ENCODE results near the gene PLXNA3.

The PLXNA3 gene

DNA sequence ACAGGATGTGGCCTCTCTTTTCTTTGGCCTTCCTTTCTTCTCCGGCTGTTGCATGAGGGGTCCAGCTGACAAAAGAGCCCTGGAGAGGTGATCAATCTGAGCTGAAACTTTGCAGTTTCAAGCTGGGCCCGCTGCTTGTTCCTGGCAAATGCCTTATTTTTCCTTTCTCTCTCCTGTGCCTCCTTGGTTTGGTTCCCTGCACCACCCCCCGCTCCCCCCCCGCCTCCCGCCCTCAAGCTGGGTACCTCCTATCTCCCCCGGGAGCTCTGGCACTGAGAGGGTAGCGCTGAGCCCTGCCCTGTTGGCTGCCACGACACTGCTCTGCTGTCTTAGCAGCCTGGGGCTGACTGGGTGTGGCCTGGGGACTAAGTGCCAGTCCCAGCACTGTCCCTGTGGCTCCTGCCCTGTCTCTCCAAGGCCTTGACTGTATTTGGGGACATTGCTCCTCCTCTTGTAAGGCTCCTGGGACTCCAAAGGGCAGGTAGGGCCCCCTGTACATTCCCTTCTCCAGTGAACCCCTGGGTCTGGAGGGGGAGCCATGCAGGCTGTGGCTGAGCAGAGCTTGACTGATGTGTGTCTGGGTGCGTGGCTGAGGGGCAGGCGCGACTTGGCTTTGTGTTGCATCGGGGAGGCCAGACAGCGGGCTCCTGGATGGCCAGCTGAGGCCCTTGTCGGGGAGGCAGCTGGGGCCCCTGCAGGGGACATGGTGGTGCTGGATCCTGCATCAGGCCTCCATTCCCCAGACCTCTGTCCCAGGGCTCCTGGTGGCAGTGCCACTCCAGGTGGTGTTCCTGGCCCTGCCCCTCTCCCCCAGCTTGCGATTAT is 1.1 kb downstream of the PLXNA3 start:
- no peak for DNase-seq (ENCODE audit: low spot score)

DNA sequence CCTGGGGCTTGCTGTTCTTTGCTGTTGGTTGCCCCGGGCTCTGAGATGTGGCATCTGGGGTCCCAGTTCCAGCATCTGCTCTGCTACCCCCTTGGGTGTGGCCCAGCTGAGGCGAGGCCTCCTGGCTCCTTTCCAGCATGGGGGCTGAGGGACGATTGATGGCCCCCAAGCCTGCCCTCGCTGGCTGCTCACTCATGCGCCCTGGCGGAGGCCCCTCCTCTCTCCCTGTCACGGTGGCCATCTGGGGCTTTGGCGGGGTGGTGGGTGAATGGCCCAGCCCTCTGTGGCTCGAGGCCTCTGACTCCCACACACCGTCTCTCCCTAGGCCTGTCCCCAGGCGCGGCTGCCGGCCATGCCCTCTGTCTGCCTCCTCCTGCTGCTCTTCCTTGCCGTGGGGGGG is 1.8 kb downstream of the PLXNA3 start:
- DNase-seq (ENCODE audit: low spot score), result no peak

DNA sequence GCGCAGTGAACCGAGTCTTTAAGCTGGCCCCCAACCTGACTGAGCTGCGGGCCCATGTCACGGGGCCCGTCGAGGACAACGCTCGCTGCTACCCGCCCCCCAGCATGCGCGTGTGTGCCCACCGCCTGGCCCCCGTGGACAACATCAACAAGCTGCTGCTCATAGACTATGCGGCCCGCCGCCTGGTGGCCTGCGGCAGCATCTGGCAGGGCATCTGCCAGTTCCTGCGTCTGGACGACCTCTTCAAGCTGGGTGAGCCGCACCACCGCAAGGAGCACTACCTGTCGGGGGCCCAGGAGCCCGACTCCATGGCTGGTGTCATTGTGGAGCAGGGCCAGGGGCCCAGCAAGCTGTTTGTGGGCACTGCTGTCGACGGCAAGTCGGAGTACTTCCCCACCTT is 2.2 kb downstream of the PLXNA3 start:
- DNase-seq (ENCODE audit: low spot score), result no peak

DNA sequence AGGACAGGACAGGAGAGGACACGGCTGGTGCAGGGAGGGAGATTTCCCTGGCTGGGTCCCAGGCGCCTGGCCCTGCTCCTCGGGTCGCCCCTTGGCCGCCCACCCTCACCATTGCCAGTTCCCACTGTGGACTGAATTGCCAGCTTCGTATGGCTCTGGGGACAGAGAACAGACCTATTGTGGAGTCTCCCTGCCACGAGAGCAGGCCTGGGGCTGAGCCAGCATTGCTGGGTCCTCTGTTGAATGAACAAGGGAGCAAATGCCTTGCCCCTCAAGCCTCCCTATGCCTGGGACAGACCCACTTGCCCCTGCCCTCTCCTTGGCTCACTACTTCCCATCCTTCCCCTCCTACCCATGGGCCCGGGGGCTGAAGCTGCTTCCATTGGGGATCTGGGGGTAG is 4.3 kb downstream of the PLXNA3 start:
- no peak for DNase-seq (ENCODE audit: low spot score)

DNA sequence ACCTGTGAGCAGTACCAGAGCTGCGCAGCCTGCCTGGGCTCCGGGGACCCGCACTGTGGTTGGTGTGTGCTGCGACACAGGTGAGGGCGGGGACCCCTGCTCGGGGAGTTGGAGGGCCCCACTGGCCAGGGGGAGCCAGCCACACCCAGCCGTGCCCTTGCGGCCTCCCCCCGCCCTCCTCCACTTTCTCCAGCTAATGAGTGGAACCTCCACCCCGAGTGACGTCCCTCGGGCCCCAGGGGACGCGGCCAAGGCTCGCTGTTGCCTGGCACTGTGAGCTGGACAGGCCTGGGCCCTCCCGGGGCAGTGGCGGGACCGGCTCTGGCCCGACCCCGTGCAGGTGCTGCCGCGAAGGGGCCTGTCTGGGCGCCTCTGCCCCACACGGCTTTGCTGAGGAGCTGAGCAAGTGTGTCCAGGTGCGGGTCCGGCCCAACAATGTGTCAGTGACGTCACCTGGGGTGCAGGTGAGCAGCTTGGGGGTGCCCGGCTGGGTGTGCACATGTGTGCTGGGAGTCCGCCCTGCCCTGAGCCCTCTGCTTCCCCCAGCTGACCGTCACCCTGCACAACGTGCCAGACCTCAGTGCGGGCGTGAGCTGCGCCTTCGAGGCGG is 5.6 kb downstream of the PLXNA3 start:
- DNase-seq (ENCODE audit: low spot score), result no peak

DNA sequence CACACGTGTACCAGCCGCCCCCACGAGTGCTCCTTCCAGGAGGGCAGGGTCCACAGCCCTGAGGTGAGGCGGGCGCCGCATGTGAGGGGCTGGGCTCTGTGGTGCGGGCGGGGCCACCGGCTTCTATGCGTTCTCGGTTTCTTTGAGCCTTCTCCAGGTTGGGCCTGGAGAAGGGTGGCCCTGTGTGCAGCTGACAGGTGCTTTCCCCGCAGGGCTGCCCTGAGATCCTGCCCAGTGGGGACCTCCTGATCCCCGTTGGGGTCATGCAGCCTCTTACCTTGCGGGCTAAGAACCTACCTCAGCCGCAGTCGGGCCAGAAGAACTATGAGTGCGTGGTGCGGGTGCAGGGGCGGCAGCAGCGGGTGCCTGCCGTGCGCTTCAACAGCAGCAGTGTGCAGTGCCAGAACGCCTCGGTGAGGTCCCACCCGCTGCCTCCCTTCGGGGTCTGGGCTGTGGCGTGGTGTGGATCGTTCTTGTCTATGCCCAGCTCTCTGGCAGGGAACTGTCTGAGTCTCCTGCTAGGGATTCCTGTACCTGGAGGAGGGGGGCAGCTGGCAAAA is 6.8 kb downstream of the PLXNA3 start:
- no peak for DNase-seq (ENCODE audit: low spot score)

DNA sequence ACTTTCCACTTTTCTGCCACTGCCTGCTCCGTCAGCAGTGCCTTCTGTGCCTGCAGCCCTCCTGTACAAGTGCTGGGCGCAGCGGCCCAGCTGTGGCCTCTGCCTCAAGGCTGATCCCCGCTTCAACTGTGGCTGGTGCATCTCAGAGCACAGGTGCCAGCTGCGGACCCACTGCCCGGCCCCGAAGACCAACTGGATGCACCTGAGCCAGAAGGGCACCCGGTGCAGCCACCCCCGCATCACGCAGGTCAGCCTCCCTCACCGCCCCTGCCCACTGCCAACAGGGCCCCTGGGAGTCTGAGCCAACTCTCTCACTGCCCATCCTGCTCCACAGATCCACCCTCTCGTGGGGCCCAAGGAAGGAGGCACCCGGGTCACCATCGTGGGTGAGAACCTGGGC is 7.5 kb downstream of the PLXNA3 start:
- no peak for DNase-seq (ENCODE audit: low spot score)

DNA sequence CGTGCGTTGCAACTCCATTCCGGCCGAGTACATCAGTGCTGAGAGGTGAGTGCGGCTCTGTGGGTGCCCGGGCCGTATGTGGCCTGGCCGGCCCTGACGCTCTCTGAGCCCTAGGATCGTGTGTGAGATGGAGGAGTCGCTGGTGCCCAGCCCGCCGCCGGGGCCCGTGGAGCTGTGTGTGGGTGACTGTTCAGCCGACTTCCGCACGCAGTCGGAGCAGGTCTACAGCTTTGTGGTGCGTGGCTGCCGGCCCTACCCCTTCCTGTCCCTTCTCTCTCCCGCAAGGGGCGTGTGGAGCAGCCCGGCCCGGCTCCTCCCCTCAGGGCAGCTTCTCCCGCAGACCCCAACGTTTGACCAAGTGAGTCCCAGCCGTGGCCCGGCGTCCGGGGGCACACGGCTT is 8.0 kb downstream of the PLXNA3 start:
- no peak for DNase-seq (ENCODE audit: low spot score)

DNA sequence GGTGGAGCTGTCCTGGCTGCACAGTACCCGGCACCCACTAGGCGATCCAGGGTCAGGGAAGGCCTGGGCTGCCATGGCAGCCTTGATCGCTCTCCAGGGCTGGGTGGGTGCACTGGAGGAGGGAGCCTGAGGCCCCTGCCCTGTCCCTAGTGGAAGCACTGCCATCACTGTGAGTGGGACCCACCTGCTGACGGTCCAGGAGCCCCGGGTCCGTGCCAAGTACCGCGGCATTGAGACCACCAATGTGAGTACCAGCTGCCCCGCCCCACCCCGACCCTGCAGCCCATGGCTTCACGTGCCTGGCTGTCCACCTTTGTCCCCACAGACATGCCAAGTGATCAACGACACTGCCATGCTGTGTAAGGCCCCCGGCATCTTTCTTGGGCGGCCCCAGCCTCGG is 8.8 kb downstream of the PLXNA3 start:
- no peak for DNase-seq (ENCODE audit: low spot score)

DNA sequence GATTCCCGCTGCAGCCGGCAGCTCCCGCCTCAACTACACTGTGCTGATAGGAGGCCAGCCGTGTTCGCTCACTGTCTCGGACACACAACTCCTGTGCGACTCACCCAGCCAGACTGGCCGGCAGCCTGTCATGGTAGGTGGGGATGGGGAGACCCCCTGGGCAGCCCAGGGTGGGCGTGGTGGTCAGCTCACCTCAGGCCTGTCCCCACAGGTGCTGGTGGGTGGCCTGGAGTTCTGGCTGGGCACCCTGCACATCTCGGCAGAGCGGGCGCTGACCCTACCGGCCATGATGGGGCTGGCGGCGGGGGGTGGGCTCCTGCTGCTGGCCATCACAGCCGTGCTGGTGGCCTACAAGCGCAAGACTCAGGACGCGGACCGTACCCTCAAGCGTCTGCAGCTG is 9.5 kb downstream of the PLXNA3 start:
- DNase-seq (ENCODE audit: low spot score), result no peak

DNA sequence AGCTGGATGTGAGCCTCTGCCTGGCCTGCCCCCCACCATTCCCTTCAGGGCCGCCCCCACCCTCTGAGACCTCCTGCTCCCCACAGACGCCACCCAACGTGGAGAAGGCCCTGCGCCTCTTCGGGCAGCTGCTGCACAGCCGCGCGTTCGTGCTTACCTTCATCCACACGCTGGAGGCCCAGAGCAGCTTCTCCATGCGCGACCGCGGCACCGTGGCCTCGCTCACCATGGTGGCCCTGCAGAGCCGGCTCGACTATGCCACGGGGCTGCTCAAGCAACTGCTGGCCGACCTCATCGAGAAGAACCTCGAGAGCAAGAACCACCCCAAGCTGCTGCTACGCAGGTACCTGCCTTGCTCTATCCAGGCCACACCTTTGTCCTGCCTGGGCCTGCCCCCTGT is 10.1 kb downstream of the PLXNA3 start:
- no peak for DNase-seq (ENCODE audit: low spot score)

DNA sequence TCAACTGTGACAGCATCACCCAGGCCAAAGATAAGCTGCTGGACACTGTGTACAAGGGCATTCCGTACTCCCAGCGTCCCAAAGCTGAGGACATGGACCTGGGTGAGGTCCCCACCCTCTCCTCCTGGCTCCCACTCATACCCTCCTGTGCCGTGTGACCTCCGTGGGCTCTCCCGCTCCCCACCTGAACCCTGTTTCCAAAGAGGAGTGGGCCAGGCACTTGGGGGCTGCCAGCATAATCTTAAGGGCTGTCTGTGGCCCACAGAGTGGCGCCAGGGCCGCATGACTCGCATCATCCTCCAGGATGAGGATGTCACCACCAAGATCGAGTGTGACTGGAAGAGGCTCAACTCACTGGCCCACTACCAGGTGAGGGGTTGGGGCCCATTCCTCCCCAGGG is 11.0 kb downstream of the PLXNA3 start:
- no peak for DNase-seq (ENCODE audit: low spot score)

DNA sequence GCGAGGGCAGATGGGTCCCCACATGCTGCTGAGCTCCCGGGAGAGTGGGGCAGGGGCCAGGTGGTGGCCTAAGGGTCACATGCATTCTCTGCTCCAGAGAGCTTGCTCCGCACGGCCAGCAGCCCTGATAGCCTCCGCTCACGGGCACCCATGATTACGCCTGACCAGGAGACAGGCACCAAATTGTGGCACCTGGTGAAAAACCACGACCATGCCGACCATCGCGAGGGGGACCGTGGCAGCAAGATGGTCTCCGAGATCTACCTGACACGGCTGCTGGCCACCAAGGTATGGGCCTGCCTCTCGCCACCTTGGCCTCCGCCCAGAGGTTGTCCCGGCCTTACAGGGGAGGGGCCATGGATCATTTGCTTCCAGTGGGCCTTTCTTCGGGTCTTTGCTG is 11.8 kb downstream of the PLXNA3 start:
- DNase-seq (ENCODE audit: low spot score), result no peak

DNA sequence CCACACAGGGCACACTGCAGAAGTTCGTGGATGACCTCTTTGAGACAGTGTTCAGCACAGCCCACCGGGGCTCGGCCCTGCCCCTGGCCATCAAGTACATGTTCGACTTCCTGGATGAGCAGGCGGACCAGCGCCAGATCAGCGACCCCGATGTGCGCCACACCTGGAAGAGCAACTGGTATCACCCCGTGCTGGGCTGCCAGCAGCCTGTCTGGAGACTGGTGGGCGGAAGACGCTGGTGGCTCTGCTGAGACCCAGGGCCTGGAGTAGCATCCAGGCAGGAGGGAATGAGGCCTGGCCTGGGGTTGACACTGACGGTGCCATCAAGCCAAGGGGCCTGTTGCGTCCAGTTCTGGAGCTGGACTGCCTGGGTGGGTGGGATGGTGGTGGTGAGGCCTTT is 12.4 kb downstream of the PLXNA3 start:
- no peak for DNase-seq (ENCODE audit: low spot score)

DNA sequence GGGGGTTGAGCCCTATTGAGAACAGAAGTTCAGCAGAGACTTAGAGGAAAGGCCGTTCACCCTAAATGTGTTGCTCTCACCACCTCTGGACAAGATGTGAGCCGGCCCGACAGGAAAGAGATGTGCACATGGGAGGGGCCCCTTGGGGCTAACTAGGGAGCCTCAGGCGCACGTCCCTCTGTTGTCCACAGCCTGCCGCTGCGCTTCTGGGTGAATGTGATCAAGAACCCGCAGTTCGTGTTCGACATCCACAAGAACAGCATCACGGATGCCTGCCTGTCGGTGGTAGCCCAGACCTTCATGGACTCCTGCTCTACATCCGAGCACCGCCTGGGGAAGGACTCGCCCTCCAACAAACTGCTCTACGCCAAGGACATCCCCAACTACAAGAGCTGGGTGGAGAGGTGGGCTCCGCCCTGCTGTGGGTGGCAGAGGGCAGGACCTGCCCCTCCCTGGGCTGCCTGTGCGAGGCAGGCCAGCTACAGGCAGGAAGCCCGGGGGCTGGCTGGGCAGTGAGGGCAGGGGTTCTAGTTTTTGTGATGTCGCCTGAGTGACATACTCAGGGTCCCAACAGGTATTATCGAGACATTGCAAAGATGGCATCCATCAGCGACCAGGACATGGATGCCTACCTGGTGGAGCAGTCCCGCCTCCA is 13.0 kb downstream of the PLXNA3 start:
- DNase-seq (ENCODE audit: low spot score), result no peak

DNA sequence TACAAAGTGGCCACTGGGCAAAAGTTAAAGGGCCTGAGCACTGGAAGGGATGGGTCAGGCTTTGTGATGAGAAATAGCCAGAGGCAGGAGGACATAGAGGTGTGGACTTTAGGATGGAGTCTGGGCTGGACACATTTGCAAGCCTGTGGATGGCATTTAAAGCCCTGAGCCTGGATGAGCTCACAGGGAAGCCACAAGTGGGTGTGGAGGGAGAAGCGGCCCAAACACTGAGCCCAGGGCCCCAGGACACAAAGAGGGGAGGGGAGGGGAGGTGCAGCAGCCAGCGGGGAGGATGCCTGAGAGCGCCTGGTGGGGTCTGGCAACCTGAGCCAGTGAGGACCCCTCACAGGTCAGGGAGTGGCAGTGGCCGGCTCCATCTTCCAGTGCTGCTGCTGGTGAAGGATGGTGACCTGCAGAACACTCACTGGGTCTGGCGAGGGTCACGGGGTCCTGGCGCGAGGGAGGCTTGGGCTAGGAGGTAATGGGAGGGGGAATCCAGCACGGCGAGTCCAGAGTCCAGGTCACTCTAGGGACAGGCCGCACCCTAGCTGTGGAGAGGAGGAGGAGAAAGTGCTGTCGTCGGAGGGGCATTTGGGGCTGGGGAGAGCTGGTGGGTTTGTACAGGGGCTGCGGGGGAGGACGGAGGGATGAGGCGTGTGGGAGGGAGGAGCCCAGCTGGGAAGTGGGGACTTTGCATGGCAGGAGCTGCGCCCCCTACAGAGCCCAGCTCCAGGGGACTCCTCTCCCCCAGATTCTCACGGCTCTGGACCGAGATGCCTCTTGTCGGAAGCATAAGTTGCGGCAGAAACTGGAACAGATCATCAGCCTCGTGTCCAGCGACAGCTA is 14.0 kb downstream of the PLXNA3 start:
- DNase-seq (ENCODE audit: low spot score), result no peak

DNA sequence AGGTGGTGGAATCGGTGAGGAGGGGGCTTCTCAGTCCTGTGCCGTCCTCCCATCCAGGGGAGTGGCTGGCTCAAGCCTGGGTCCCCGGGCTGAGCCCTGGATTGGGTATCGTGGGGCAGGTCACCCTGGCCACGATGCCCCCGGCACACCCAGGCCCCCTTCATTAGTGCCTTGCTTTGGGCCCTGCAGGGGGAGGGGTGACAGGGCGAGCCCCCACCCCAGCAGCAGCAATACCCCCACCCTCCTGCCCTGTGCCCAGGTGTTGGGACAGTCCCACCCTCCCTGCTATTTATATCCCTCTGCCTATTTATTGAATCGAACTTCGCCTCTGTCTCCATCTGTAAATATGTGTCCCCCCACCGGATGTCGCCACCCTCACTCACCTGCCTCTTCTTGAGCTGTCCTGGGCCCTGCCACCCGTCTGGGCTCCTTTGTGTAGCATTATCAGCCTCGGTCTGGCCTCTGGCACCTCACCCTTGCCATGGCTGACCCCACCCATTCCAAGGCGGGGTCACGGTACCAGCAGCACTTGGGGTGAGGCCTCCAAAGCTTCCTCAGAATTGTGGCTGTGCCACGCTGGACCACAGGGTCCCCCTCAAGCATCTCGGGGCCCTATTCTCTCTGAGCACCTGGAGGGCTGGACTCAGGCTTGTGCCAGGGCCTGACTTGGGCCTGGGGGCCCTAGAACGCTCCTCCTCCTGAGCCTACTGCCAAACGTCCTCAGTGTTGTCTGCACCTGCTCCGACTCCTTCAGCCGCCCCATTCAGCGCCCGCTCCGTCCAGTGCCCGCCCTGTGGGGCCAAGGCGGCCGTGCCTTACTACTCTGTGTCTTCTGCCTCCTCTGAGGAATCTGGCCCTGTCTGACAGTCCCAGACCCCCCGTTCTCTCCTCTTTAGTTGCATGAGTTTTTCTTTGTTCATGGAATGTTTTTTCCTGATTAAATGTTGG is 14.9 kb downstream of the PLXNA3 start:
- no peak for DNase-seq (ENCODE audit: low spot score)

DNA sequence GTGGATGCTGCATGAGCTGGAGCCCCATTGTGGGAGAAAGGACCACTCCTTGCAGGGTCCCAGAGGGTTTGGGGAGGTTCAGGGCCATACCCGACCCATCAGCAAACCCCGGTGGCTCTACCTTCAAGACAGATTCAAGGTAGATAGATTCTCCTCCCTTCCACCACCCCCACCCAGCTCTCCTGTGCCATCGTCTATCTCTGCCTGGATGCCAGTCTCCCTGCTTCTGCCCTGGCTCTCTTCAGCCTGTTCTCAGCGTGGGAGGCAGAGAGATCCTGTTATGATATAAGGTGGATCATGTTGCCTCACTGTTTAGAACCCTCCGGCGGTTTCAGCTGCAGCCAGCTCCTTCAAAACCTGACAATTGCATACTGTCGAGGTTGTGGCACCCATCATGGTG is 15.6 kb downstream of the PLXNA3 start:
- DNase-seq (ENCODE audit: low spot score), result no peak

DNA sequence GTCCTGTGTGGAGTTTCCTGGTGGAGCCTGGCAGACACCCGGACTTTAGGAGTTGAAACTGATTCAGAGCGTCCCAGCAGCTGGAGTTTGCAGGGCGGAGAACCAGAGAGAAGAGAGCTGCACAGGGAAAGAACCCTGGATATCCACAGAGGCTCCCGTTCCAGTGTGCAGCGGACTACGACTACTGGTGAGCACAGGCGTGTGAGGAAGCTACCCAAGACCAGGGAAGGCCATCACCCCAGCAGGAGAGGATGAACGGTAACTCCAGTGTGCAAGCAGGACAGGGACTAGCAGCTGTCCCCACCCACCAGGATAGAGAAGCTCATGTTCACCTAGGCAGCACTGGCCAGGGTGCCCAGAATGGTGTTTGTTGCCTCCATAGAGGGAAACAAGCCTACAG is 18.7 kb downstream of the PLXNA3 start:
- DNase-seq (ENCODE audit: low spot score), result no peak

DNA sequence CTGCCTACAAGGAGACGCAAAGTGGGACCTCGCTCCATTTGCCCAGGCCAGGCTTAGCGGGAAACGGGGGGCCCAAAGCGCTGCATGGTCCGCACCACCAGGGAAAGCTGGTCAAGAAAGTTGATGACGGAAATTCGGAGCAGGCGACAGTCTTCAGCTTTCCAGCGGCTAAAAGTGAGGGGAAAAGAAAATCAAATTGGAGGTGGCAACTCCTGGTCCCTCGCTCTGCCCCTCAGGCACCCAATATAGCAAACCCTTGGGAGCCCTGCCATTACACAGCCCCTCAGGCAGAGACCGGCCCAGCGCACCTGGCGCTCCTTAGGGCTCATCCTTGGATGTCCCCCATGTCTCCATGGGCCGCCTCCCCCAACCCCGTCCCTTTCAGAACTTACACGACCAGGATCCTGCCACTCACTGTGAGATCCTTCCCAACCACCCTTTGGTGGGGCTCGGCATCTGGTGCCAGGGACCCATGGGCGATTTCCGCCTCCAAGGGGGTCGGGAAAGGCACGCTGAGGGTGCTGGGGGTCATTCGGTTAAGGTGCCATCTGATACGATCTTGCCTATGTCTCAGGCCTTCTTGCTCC is 19.9 kb downstream of the PLXNA3 start:
- DNase-seq (ENCODE audit: low spot score), result no peak
